Measurements from ENCODE around the gene RABEP1. TPM values are rescaled to one million over a fixed set of nuclear protein-coding genes. Genes with fewer than 3 reads are reported as not detected.

RABEP1 gene
- total RNA-seq, 2 experiments from 2014 or later: 27.4 to 31.8 TPM

DNA sequence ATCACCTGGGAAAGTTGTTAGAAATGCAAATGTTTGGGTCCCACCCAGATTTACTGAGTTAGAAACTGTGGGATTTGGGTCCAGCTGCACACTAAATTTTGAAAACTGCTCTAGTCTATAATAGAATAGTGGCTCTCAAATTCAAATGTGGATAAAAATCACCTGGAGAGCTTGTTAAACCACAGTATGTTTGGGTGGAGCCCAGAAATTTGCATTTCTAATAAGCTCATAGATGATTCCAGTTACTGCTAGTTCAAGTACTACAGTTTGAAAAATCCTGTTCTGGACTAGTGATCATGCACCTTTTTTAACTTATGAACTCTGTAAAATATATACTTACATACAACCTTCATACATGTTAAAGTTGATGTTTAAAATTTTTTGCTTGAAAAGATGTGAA lies 27.8 kb downstream of the RABEP1 start:
- Mint-ChIP-seq H3K9me3 (no peaks in the 10 kb centered on the region), H3K27ac (no peak overlapping the region), H3K27me3 (no peaks in the 10 kb centered on the region), H3K36me3 (ENCODE audit: low read depth) (peaks cover 58% of the 10 kb centered on the region), H3K4me1 (ENCODE audit: low read depth) (peaks cover 31% of the 10 kb centered on the region), H3K4me3 (no peak overlapping the region)
- H3K27ac ChIP-seq (ENCODE audit: low read depth in 1 of 2, low read length in 2 of 2): no peak overlapping the region
- CTCF ChIA-PET: interaction anchor here (0.9 kb wide), 1 partner anchor 12 kb away, joined by 3 read pairs; no protein-coding TSS in a partner anchor
- TF ChIP-seq, protein P1, sequence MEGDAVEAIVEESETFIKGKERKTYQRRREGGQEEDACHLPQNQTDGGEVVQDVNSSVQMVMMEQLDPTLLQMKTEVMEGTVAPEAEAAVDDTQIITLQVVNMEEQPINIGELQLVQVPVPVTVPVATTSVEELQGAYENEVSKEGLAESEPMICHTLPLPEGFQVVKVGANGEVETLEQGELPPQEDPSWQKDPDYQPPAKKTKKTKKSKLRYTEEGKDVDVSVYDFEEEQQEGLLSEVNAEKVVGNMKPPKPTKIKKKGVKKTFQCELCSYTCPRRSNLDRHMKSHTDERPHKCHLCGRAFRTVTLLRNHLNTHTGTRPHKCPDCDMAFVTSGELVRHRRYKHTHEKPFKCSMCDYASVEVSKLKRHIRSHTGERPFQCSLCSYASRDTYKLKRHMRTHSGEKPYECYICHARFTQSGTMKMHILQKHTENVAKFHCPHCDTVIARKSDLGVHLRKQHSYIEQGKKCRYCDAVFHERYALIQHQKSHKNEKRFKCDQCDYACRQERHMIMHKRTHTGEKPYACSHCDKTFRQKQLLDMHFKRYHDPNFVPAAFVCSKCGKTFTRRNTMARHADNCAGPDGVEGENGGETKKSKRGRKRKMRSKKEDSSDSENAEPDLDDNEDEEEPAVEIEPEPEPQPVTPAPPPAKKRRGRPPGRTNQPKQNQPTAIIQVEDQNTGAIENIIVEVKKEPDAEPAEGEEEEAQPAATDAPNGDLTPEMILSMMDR (IDR thresholded peaks at IDR 0.05): no peak
- H3K4me1 ChIP-seq (ENCODE audit: insufficient read depth, low read length): no peaks in the 10 kb centered on the region
- H3K4me3 ChIP-seq (ENCODE audit: low read length): no peak overlapping the region
- H3K36me3 ChIP-seq (ENCODE audit: insufficient read depth, low read length): peaks cover 10% of the 10 kb centered on the region
- intact Hi-C loops (cut with DNase I, micrococcal nuclease): no loop called here
- ATAC-seq (ENCODE audit: poor library complexity) (no peak), DNase-seq (no peak)
- POLR2A ChIA-PET: interaction anchor here (0.6 kb wide), 1 partner anchor 1451 kb away, joined by 3 read pairs; no protein-coding TSS in a partner anchor
- no peaks in the 10 kb centered on the region for H3K9me3 ChIP-seq (ENCODE audit: control insufficient read depth in 1 of 2, insufficient read depth in 1 of 2, low read length in 2 of 2)
- H3K27me3 ChIP-seq (ENCODE audit: control insufficient read depth in 1 of 2, insufficient read depth in 2 of 2, low read length in 2 of 2): no peaks in the 10 kb centered on the region

DNA sequence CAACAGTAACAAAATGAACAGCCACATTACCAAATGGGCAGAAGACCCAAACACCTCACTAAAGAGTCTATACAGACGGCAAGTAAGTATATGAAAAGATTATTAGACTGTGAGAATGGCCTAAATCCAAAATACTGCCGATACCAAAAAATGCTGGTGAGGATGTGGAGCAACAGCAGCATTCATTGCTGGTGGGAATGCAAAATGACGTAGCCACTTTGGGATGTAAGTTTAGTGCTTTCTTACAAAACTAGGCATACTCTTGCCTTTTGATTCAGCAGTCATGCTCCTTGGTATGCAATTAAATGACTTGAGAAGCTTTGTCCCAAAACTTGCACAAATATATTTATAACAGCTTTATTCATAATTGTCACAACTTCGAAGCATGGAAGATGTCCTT lies 43.8 kb downstream of the RABEP1 start:
- no peak for DNase-seq
- Histone ChIP-seq H3K4me3 (ENCODE audit: low read length) (no peak overlapping the region), H3K9me3 (ENCODE audit: control insufficient read depth in 1 of 2, insufficient read depth in 1 of 2, low read length in 2 of 2) (peaks cover 0 to 7% of the 10 kb centered on the region in 2 experiments), H3K27ac (ENCODE audit: low read depth in 1 of 2, low read length in 2 of 2) (no peak overlapping the region), H3K4me1 (ENCODE audit: insufficient read depth, low read length) (no peaks in the 10 kb centered on the region), H3K27me3 (ENCODE audit: control insufficient read depth in 1 of 2, insufficient read depth in 2 of 2, low read length in 2 of 2) (no peaks in the 10 kb centered on the region), H3K36me3 (ENCODE audit: insufficient read depth, low read length) (no peaks in the 10 kb centered on the region)
- Mint-ChIP-seq H3K4me3 (no peak overlapping the region), H3K9me3 (no peaks in the 10 kb centered on the region), H3K27me3 (no peaks in the 10 kb centered on the region), H3K27ac (peak overlapping the region; percentile 24), H3K36me3 (ENCODE audit: low read depth) (peaks cover 44% of the 10 kb centered on the region), H3K4me1 (ENCODE audit: low read depth) (peaks cover 51% of the 10 kb centered on the region)
- no peak for ATAC-seq (ENCODE audit: poor library complexity)
- ChIA-PET POLR2A (no interaction called here), CTCF (interaction anchor here (0.6 kb wide), 1 partner anchor 24 kb away, joined by 3 read pairs; no protein-coding TSS in a partner anchor)
- TF ChIP-seq, protein P1 (IDR thresholded peaks at IDR 0.05): no peak
- intact Hi-C loops (cut with DNase I, micrococcal nuclease): no loop called here

DNA sequence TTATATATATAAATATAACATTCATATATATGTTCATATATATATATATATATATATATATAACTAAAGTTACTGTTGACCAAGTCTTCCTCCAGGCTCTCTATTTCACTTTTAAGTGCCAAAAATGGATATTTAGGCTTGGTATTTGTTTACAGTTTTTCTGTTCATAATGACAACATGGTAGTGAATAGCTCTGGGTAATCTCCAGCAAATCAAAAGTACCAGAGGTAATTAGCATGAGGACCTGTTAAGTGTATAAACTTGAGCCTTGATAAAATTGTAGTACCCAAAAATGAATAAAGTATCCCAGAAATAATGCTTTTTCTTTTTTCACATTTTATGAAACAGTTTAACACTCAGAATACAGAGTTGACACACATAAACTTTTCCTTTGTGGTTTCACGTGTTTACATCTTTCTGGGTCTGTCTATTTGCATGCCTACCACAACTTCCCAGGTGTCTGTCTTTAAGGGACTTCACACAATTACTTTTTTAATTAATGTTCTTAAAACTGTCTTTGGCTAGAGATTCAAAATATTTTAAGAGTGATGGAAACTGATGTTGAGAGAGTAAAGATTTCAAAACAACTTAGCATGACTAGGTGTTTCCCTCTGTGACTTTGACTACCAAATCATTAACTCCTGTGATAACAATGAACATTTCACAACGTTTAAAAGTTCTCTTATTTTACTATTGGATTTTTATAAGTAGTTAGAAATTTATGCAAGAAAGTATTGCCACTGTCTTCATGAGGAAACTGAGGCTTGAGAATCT lies 47.9 kb downstream of the RABEP1 start:
- intact Hi-C loops (cut with DNase I, micrococcal nuclease): no loop called here
- Histone ChIP-seq H3K27me3 (ENCODE audit: control insufficient read depth in 1 of 2, insufficient read depth in 2 of 2, low read length in 2 of 2) (no peaks in the 10 kb centered on the region), H3K9me3 (ENCODE audit: control insufficient read depth in 1 of 2, insufficient read depth in 1 of 2, low read length in 2 of 2) (no peaks in the 10 kb centered on the region), H3K4me3 (ENCODE audit: low read length) (no peak overlapping the region), H3K36me3 (ENCODE audit: insufficient read depth, low read length) (peaks cover 27% of the 10 kb centered on the region), H3K27ac (ENCODE audit: low read depth in 1 of 2, low read length in 2 of 2) (no peak overlapping the region), H3K4me1 (ENCODE audit: insufficient read depth, low read length) (no peaks in the 10 kb centered on the region)
- Mint-ChIP-seq H3K27me3 (no peaks in the 10 kb centered on the region), H3K27ac (peak overlapping the region; percentile 52), H3K9me3 (no peaks in the 10 kb centered on the region), H3K4me1 (ENCODE audit: low read depth) (peaks cover 53% of the 10 kb centered on the region), H3K36me3 (ENCODE audit: low read depth) (peaks cover 50% of the 10 kb centered on the region), H3K4me3 (peak overlapping the region; percentile 30)
- peak in 3 of 14 experiments; percentile 32 to 38 (median 38) for DNase-seq
- CTCF ChIA-PET: no interaction called here
- ATAC-seq (ENCODE audit: poor library complexity): peak; percentile 60
- TF ChIP-seq, protein P1 (IDR thresholded peaks at IDR 0.05): no peak
- POLR2A ChIA-PET: no interaction called here
